Measurements from ENCODE around the gene ARHGAP28. TPM values are rescaled to one million over a fixed set of nuclear protein-coding genes. Genes with fewer than 3 reads are reported as not detected.

The ARHGAP28 gene
- total and polyA plus RNA-seq, 2 of the 13 experiments (the other 11 are each of a cell fraction or from before 2014, with no cell fraction given) = not detected

DNA sequence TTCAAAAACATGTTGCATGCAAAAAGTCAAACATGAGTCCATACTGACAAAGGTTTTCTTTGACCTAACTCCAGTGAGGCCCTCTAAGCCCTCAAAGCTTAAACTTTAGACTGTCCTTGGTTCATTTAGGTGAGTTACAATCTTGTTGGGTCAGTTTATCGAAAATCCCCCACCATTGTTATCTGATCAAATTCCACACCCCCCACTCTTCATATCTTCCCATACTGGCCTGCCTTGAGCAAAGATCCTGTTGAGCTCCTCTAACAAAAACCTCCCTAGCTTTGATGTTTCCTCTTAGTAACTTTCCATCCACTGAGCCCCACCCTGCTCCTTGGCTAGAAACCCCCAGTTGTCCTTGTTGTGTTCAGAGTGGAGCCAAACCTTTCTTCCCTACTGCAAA, 193.7 kb downstream of the ARHGAP28 start (continued):
- TF ChIP-seq EP300 (IDR thresholded peaks at IDR 0.05; ENCODE audit: low read depth in 2 of 2, low read length in 2 of 2) (peak in 1 of 2 experiments; percentile 27; a peak in 1 of 4 replicates), EP300 (CRISPR knock-in tag; IDR thresholded peaks at IDR 0.05; ENCODE audit: borderline replicate concordance) (no peak), FOXP1 (IDR thresholded peaks at IDR 0.05) (no peak), FOXP1 (CRISPR knock-in tag; IDR thresholded peaks at IDR 0.05) (no peak), MEF2D (CRISPR knock-in tag; IDR thresholded peaks at IDR 0.05) (no peak), SOX6 (IDR thresholded peaks at IDR 0.05) (no peak), SOX6 (CRISPR knock-in tag; IDR thresholded peaks at IDR 0.05) (peak; percentile 34; the same call in 1 of the 2 replicates), ZNF264 (CRISPR knock-in tag; IDR thresholded peaks at IDR 0.05) (no peak), RBM22 (optimal IDR thresholded peaks at IDR 0.05; ENCODE audit: low read length) (no peak)

DNA sequence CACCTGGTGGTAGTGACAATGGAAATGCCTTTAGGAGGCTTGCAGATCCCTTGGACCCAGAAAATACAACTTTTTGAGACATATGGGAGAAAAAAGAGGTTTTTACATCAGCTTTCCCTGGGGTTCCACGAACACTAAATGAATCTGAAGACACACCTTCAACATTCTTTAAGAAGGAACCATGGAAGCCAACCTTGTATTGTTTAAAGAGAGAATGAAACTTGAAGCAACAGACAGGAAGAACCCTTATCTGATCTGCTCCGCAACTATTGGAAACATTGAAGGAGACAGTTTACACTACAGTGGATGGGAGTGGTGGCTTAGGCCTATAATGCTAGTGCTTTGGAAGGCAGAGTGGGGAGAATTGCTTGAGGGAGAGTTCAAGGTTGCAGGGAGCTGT, 197.6 kb downstream of the ARHGAP28 start:
- 51% methylated on average over 2 of the region's 2 CpGs for WGBS (ENCODE audit: low lambda C conversion rate)
- no peaks in the 10 kb centered on the region for H4K20me1 ChIP-seq (ENCODE audit: insufficient read depth, low read length)
- no peaks in the 10 kb centered on the region for H3K9me3 ChIP-seq (ENCODE audit: low read length)
- ChIA-PET CTCF (ENCODE audit: low intra/inter-chr PET ratio, low total read pairs) (no interaction called here), POLR2A (no interaction called here)
- TF ChIP-seq PAF1 (CRISPR knock-in tag; IDR thresholded peaks at IDR 0.05) (no peak), NRL (CRISPR knock-in tag; IDR thresholded peaks at IDR 0.05; ENCODE audit: borderline replicate concordance) (no peak), MAFG (CRISPR knock-in tag; IDR thresholded peaks at IDR 0.05) (no peak), MBD4 (IDR thresholded peaks at IDR 0.05; ENCODE audit: borderline replicate concordance, low read length) (no peak)
- TF ChIP-seq, protein P1, sequence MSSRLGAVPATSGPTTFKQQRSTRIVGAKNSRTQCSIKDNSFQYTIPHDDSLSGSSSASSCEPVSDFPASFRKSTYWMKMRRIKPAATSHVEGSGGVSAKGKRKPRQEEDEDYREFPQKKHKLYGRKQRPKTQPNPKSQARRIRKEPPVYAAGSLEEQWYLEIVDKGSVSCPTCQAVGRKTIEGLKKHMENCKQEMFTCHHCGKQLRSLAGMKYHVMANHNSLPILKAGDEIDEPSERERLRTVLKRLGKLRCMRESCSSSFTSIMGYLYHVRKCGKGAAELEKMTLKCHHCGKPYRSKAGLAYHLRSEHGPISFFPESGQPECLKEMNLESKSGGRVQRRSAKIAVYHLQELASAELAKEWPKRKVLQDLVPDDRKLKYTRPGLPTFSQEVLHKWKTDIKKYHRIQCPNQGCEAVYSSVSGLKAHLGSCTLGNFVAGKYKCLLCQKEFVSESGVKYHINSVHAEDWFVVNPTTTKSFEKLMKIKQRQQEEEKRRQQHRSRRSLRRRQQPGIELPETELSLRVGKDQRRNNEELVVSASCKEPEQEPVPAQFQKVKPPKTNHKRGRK (CRISPR knock-in tag; IDR thresholded peaks at IDR 0.05) = no peak
- BruUV-seq (replicated peaks) = no TSS peak
- no peaks in the 10 kb centered on the region for H3K36me3 ChIP-seq (replicated peaks in 1 of 2; ENCODE audit: control insufficient read depth in 1 of 2, insufficient read depth in 2 of 2, low read length in 2 of 2)
- no peaks in the 10 kb centered on the region for H3K79me2 ChIP-seq (ENCODE audit: insufficient read depth, low read length)
- no peak overlapping the region for H3K9ac ChIP-seq (ENCODE audit: insufficient read depth, low read depth, low read length)
- ATAC-seq = no peak
- no peak overlapping the region for H3K4me2 ChIP-seq (ENCODE audit: low read depth, low read length)
- H3K4me3 ChIP-seq (replicated peaks in 1 of 3; ENCODE audit: insufficient read depth in 1 of 3, low read depth in 2 of 3, low read length in 3 of 3) = no peak overlapping the region
- no peak overlapping the region for H2AFZ ChIP-seq (ENCODE audit: low read length)
- intact Hi-C loops (cut with micrococcal nuclease; ENCODE audit: unreplicated experiment) (no loop called here), in situ Hi-C loops (cut with HindIII; ENCODE audit: extremely low pct_ligation_motif_present, low pct_unique_long_range_greater_than_20kb) (loop anchor here (10.0 kb wide), 2 partner anchors 68 to 248 kb away; no protein-coding TSS in a partner anchor)
- no peak for FAIRE-seq
- H3K27ac ChIP-seq (ENCODE audit: extremely low read length, insufficient read depth, low read length) = no peak overlapping the region
- H3K27me3 ChIP-seq (ENCODE audit: control insufficient read depth in 1 of 2, insufficient read depth in 2 of 2, low read length in 2 of 2) = no peaks in the 10 kb centered on the region
- DNase-seq (ENCODE audit: low spot score) = no peak
- peaks cover 42% of the 10 kb centered on the region for H3K4me1 ChIP-seq (ENCODE audit: insufficient read depth, low read length)

All from HepG2 (cell line).